Ramos (cell line): Measurements from ENCODE around the gene TAF5L.
"Not testable (repeated sequence)": the region's sequence is repeated elsewhere in the genome, so short reads cannot be mapped to it uniquely, and the experiment has no call there.

Experiments used
- in situ Hi-C: fragments of 300-500 bp; cut with MboI; formaldehyde crosslinking; loops from one replicate; pipeline ENCODE4 v1.14.3; 2022; ENCODE audit warnings: low sequenced_read_pairs; ENCODE audit not compliant: unreplicated experiment

The TAF5L gene

GRCh38 chr1:229617351-229618100 lies 8.4 kb downstream of the TAF5L start:
- in situ Hi-C loops, result no loop called here

- in situ Hi-C loops, result no loop called here
Measured at GRCh38 chr1:229614701-229615100, 11.2 kb downstream of the TAF5L start.

- in situ Hi-C loops, result no loop called here
Measured at GRCh38 chr1:229613938-229614337, 12.0 kb downstream of the TAF5L start.

GRCh38 chr1:229608590-229608989 lies 17.3 kb downstream of the TAF5L start:
- in situ Hi-C loops, result no loop called here

GRCh38 chr1:229607370-229607769 lies 18.6 kb downstream of the TAF5L start:
- in situ Hi-C loops, result no loop called here

GRCh38 chr1:229603371-229604005 lies 22.4 kb downstream of the TAF5L start:
- in situ Hi-C loops, result no loop called here

GRCh38 chr1:229600229-229600628 lies 25.7 kb downstream of the TAF5L start:
- in situ Hi-C loops, result no loop called here

GRCh38 chr1:229599218-229599954 lies 26.5 kb downstream of the TAF5L start:
- in situ Hi-C loops, result no loop called here

GRCh38 chr1:229597877-229598276 lies 28.0 kb downstream of the TAF5L start:
- in situ Hi-C loops, result no loop called here

GRCh38 chr1:229596925-229597699 lies 28.8 kb downstream of the TAF5L start:
- in situ Hi-C loops, result no loop called here

- in situ Hi-C loops, result not testable (repeated sequence)
Measured at GRCh38 chr1:229595876-229596275, 30.0 kb downstream of the TAF5L start.

GRCh38 chr1:229594227-229595008 lies 31.5 kb downstream of the TAF5L start:
- in situ Hi-C loops, result no loop called here

- in situ Hi-C loops, result no loop called here
Measured at GRCh38 chr1:229593800-229594199, 32.1 kb downstream of the TAF5L start.

- in situ Hi-C loops, result no loop called here
Measured at GRCh38 chr1:229590119-229590518, 35.8 kb downstream of the TAF5L start.

- in situ Hi-C loops, result no loop called here
Measured at GRCh38 chr1:229585338-229585737, 40.6 kb downstream of the TAF5L start.

- in situ Hi-C loops, result no loop called here
Measured at GRCh38 chr1:229582715-229583114, 43.2 kb downstream of the TAF5L start.

GRCh38 chr1:229582011-229582694 lies 43.8 kb downstream of the TAF5L start:
- in situ Hi-C loops, result no loop called here

GRCh38 chr1:229581485-229581884 lies 44.4 kb downstream of the TAF5L start:
- in situ Hi-C loops, result no loop called here

- in situ Hi-C loops, result no loop called here
Measured at GRCh38 chr1:229579059-229579673, 46.8 kb downstream of the TAF5L start.
